HG02798 (cell line): ENCODE results near the gene TMC4.

Source experiments
- ATAC-seq: cut with Tn5 transposase; IDR thresholded peaks from one replicate; pipeline ENCODE4 v1.9.1; 2021; ENCODE audit warnings: mild to moderate bottlenecking; ENCODE audit not compliant: unreplicated experiment, poor library complexity

The TMC4 gene

GRCh38 chr19:54137699-54138488, 35.1 kb downstream of the TMC4 start, which contains the start of gene CNOT3:
Gene CNOT3 (plus strand): TSS chr19:54137762. CDS start chr19:54142979, 5,217 bp downstream.
- no peak for ATAC-seq

- ATAC-seq = peak; percentile 83
Observed at GRCh38 chr19:54136864-54137698, 35.9 kb downstream of the TMC4 start.

GRCh38 chr19:54136086-54136863, 36.7 kb downstream of the TMC4 start:
- no peak for ATAC-seq

DNA sequence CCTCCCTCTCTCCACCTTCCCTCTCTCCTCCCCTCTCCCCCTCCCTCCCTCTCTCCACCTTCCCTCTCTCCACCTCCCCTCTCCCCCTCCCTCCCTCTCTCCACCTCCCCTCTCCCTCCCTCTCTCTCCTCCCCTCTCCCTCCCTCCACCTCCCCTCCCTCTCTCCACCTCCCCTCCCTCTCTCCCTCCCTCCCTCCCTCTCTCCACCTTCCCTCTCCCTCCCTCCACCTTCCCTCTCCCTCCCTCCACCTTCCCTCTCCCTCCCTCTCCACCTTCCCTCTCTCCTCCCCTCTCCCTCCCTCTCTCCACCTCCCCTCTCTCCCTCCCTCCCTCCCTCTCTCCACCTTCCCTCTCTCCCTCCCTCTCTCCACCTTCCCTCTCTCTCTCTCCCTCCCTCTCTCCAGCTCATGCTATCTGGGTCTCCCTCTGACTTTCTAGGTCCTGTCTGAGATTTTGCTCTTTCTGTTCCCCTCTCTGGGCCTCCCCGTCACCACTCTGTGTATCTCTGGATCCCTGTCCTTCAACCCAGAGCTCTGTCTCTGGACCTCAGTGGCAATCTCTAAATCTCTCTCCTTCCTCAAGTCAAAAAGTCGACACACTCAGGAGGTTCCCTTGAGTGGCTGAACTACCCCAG, 38.9 kb downstream of the TMC4 start:
- no peak for ATAC-seq

- no peak for ATAC-seq
Observed at GRCh38 chr19:54133312-54133956, 39.5 kb downstream of the TMC4 start.

GRCh38 chr19:54129617-54129996, 43.4 kb downstream of the TMC4 start:
- ATAC-seq = no peak

GRCh38 chr19:54128796-54129616, 44.0 kb downstream of the TMC4 start:
- ATAC-seq = no peak

DNA sequence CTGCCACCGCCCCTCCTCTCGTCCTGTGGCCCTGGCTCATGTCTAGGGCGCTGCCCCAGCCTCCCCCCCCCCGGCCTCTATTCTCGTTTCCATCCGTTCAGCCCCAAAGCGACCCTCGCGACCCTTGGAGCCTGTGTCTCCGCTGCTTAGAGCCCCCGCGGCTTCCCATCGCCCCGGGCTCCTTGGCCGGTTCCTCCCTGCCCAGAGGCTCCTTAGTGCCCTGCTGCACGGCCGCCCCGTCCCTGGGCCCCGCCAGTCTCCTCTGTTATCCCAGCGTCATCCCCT, 44.6 kb downstream of the TMC4 start:
- no peak for ATAC-seq

- ATAC-seq = no peak
Observed at GRCh38 chr19:54127688-54128440, 45.1 kb downstream of the TMC4 start.

DNA sequence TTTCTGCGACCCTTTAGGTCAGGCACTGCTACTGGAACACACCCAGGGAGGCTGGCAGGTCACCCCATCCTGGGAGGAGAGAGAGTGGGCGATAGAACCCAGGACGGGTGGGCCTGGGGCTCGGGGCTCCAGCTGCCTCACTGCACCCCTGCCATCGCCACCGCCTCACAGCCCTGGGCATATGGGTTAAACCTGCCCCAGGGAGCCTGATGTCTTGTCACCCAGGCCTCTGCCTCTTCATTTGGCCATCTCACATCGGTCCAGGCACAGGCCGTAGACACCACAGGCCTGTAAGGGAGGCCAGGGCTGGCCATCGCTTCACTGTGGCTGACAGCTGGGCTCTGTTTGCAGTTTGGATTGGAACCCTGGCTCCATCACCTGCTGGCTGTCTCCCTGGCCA, 47.2 kb downstream of the TMC4 start:
- ATAC-seq = no peak

- ATAC-seq = no peak
Observed at GRCh38 chr19:54124393-54124792, 48.6 kb downstream of the TMC4 start.

- ATAC-seq = no peak
Observed at GRCh38 chr19:54123682-54124081, 49.3 kb downstream of the TMC4 start.

DNA sequence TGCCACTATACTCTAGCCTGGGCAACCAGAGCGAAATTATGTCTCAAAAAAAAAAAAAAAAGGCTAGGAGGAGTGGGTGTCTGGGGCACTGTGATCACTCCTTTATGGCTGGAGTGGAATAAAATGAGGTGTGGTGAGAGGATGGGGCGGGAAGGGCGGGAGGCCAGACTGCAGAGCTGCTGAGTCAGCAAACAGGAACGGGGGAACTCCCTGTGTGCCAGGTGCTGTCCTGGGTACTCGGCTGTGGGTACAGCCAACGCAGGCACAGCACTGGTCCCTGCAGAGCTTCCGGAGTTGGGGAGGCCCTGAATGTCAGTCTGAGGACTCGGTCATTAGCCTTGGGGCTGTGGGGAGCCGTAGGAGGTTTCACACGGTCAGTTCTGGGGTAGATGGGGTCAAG, 51.7 kb downstream of the TMC4 start:
- no peak for ATAC-seq

- ATAC-seq = peak; percentile 88
Observed at GRCh38 chr19:54115109-54116063, 57.6 kb downstream of the TMC4 start, which contains the start of the genes PRPF31 and TFPT. Gene PRPF31 (plus strand): TSS chr19:54115754. CDS start chr19:54118279, 2,525 bp downstream. Gene TFPT (minus strand): TSS chr19:54115657. CDS start chr19:54115269, 388 bp downstream.

DNA sequence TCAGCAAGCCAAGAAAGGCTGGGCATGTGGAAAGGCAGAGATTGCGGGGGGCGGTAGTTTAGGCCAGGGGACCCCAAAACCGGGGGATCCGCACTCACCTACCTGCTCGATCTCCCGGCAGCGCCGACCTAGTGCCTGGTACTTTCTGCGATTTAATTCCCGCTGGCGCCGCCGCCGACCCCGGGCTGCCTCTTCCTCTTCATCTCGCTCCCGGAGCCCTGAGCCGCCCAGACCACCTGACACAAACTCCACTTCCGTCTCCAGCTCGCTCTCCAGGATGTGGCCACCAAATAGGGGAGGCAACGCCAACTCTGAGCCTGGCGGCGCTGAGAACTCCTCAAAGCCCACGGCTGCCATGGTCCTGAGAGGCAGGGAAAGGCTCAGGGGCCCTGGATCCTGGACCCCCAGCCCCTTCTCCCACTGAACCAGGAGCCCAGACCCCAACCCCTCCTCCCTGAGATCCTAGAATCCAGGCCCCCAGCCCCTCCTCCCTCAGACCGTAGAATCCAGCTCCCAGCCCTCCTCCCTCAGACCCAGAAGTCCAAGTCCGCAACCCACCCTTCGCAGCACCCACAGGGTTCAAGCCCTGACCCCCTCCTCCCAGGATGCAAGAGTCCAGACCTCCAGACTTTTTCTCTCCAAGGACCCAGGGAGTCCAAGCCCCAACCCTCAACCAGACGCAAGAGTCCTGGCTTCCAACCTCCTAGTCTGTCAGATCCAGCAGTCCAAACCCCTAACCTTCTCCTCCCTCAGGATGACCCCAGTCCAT, 58.4 kb downstream of the TMC4 start:
- ATAC-seq = no peak
